KMS-11 (cell line): ENCODE results near the gene ZBTB20.

ENCODE experiments used
- H2AFZ ChIP-seq: fragments of 200-600 bp; sonication (generic); 2 replicates; pipeline ENCODE4 v1.6.1; 2016; ENCODE audit warnings: antibody characterized with exemption, mixed run types, low read depth
- H3K27ac ChIP-seq: fragments of 200-600 bp; sonication (generic); 2 replicates; pipeline ENCODE4 v1.6.1; 2016; ENCODE audit warnings: mild to moderate bottlenecking, mixed run types
- H3K27me3 ChIP-seq: fragments of 200-600 bp; sonication (generic); 2 replicates; pipeline ENCODE4 v1.6.1; 2017; ENCODE audit warnings: mild to moderate bottlenecking, low read depth, mixed run types, moderate library complexity; ENCODE audit not compliant: insufficient read depth
- H3K36me3 ChIP-seq: fragments of 200-600 bp; sonication (generic); 2 replicates; pipeline ENCODE4 v1.6.1; 2017; ENCODE audit warnings: mild to moderate bottlenecking, mixed run types; ENCODE audit not compliant: insufficient read depth
- H3K4me1 ChIP-seq: fragments of 200-600 bp; sonication (generic); 2 replicates; pipeline ENCODE4 v1.6.1; 2016; ENCODE audit warnings: mild to moderate bottlenecking, low read depth, mixed run types; ENCODE audit not compliant: poor library complexity, severe bottlenecking
- H3K4me2 ChIP-seq: fragments of 200-600 bp; sonication (generic); 2 replicates; pipeline ENCODE4 v1.7.0; 2016; ENCODE audit warnings: mild to moderate bottlenecking, mixed run types
- H3K4me3 ChIP-seq: fragments of 200-600 bp; sonication (generic); IDR thresholded peaks from 2 replicates; pipeline ENCODE4 v1.6.1; 2017; ENCODE audit warnings: low read depth, low read length, mixed read lengths; ENCODE audit not compliant: insufficient read depth
- H3K79me2 ChIP-seq: fragments of 200-600 bp; sonication (generic); 2 replicates; pipeline ENCODE4 v1.6.1; 2016; ENCODE audit warnings: low read depth, mixed run types; ENCODE audit not compliant: insufficient read depth
- H3K9ac ChIP-seq: fragments of 200-600 bp; sonication (generic); 2 replicates; pipeline ENCODE4 v1.6.1; 2016; ENCODE audit warnings: mild to moderate bottlenecking, mixed run types
- H4K20me1 ChIP-seq: fragments of 200-600 bp; sonication (generic); 2 replicates; pipeline ENCODE4 v1.6.1; 2016; ENCODE audit warnings: mild to moderate bottlenecking, mixed run types; ENCODE audit not compliant: insufficient read depth
- CTCF ChIP-seq: fragments of 200-600 bp; sonication (generic); conservative IDR thresholded peaks from 2 replicates; pipeline ENCODE4 v1.6.1; 2017; ENCODE audit warnings: low read depth, mild to moderate bottlenecking, antibody characterized with exemption, low read length, moderate library complexity, mixed read lengths

Gene ZBTB20

DNA sequence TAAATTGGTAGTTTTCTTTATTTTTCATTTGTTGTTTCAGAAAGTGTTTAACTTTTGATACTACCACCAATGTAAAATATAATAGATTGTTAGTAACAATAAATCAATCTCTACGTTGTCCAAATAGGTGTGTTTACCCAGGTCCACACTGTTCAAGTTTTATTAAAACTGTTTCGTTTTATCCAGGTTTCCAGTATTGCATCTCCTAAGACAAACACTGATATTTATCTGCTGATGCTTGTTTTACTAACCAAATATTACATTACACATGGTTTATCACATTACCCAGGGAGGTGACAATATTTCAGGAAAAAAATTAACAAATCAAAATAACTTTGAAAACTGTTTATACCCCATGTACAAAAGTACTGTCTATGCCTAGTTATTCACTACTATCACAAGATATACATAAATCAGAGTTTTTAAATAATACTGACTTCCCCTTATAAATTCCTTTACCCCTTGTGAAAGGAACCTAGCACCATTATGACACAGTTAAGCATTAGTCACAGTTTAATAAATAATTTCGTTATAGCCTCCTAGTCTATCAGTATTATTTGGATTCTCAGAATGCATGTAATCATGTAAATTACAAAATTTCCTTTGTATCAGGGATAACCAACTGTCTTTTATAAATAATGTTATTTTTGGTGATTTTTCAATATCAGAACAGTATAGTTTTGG, 205.3 kb downstream of the ZBTB20 start:
- Histone ChIP-seq H4K20me1 (no peaks in the 10 kb centered on the region), H3K79me2 (no peaks in the 10 kb centered on the region), H3K27ac (no peak overlapping the region), H3K9ac (no peak overlapping the region), H2AFZ (no peak overlapping the region), H3K4me2 (no peak overlapping the region), H3K4me1 (no peaks in the 10 kb centered on the region), H3K27me3 (no peaks in the 10 kb centered on the region), H3K36me3 (no peaks in the 10 kb centered on the region), H3K4me3 (no peak overlapping the region)
- TF ChIP-seq CTCF = no peak

DNA sequence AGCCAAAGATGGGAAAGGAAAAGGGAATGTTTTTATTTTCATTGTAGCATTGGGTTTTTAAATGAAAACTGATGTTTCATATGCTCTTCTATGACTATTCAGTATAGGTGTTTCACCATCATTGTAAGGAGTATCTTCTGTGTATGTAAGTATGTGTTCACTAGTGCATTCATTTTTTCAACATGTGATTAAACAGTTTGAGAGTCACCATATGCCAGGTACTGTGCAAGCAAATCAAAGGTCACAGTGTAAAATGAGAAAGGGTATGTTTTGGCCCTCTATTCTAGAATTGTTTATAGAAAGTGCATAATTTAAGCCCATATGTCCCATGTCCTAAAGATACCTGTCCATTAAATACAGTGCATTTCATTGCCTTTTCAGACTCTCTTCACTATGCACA, 207.2 kb downstream of the ZBTB20 start:
- Histone ChIP-seq H3K36me3 (no peaks in the 10 kb centered on the region), H4K20me1 (no peaks in the 10 kb centered on the region), H3K4me2 (no peak overlapping the region), H3K4me1 (no peaks in the 10 kb centered on the region), H3K9ac (no peak overlapping the region), H2AFZ (no peak overlapping the region), H3K4me3 (no peak overlapping the region), H3K79me2 (no peaks in the 10 kb centered on the region), H3K27ac (no peak overlapping the region), H3K27me3 (no peaks in the 10 kb centered on the region)
- TF ChIP-seq CTCF = no peak

DNA sequence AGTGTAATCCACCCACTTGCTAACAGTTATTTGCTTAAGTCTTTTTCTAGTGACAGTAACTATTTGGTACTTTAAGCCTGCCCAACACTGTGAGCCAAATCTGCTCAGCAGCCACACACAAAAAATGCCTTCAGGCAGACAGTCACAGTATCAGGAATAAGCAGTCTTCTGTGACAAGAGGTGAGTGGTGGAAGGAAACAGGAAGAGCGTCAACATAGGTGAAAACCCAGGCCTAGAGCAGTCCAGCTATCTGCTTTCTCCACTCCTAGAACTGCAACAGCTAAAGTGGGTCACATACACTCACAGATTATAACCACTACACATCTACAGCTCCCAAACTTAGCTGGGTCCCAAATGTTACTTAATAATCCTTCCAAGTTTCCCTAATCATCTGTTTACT, 213.7 kb downstream of the ZBTB20 start:
- no peaks in the 10 kb centered on the region for H3K36me3 ChIP-seq
- TF ChIP-seq CTCF = no peak
- H3K9ac ChIP-seq = no peak overlapping the region
- H3K27me3 ChIP-seq = no peaks in the 10 kb centered on the region
- H4K20me1 ChIP-seq = no peaks in the 10 kb centered on the region
- H3K27ac ChIP-seq = no peak overlapping the region
- H3K4me3 ChIP-seq = no peak overlapping the region
- no peak overlapping the region for H2AFZ ChIP-seq
- H3K4me1 ChIP-seq = no peaks in the 10 kb centered on the region
- no peaks in the 10 kb centered on the region for H3K79me2 ChIP-seq
- no peak overlapping the region for H3K4me2 ChIP-seq

GRCh38 chr3:114929971-114930732, 216.9 kb downstream of the ZBTB20 start:
- Histone ChIP-seq H4K20me1 (no peaks in the 10 kb centered on the region), H3K4me1 (no peaks in the 10 kb centered on the region)
- no peak for TF ChIP-seq CTCF

More at GRCh38 chr3:114929971-114930732, 216.9 kb downstream of the ZBTB20 start:
- no peak overlapping the region for H3K4me2 ChIP-seq
- no peak overlapping the region for H3K27ac ChIP-seq
- no peaks in the 10 kb centered on the region for H3K36me3 ChIP-seq
- H3K27me3 ChIP-seq = no peaks in the 10 kb centered on the region
- no peaks in the 10 kb centered on the region for H3K79me2 ChIP-seq
- no peak overlapping the region for H3K9ac ChIP-seq
- H2AFZ ChIP-seq = no peak overlapping the region
- no peak overlapping the region for H3K4me3 ChIP-seq
